Suppressor macrophage treated with lipopolysaccharide for 1 hour (primary cell): Measurements from ENCODE around the gene FAM50B.
A peak's percentile ranks its signal among the peaks of the same experiment; 100 is the strongest.
"Not testable (repeated sequence)": the region's sequence is repeated elsewhere in the genome, so short reads cannot be mapped to it uniquely, and the experiment has no call there.

Source experiments
- DNase-seq, 3 donors: peaks; one replicate each; pipeline ENCODE4 v3.0.0-alpha.2; 2020 to 2022

Gene FAM50B

GRCh38 chr6:3850451-3851203 lies 1.5 kb downstream of the FAM50B start:
- no peak for DNase-seq

GRCh38 chr6:3851839-3852238 lies 2.7 kb downstream of the FAM50B start:
- no peak for DNase-seq

- no peak for DNase-seq
These were observed 3.2 kb downstream of the FAM50B start for GRCh38 chr6:3852391-3852790.

DNA sequence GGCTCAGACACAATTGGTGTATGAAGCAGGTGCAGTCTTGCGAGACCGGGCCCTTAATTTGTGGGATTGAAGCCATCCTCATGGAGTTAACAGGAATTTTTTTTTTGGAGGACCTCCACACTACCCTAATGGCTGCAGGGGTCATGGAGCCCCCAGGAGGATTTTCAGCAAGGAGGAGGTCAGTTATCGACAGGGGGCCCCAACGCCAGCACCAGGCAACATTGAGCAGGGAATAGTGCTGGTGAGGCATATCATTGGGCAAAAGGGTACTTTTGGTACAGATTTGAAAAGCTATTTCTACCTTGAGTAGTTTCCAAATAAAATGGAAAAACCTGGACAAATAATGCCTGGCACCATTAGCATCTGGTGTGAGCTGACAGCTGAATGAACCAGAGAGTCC lies 6.7 kb downstream of the FAM50B start:
- no peak for DNase-seq

DNA sequence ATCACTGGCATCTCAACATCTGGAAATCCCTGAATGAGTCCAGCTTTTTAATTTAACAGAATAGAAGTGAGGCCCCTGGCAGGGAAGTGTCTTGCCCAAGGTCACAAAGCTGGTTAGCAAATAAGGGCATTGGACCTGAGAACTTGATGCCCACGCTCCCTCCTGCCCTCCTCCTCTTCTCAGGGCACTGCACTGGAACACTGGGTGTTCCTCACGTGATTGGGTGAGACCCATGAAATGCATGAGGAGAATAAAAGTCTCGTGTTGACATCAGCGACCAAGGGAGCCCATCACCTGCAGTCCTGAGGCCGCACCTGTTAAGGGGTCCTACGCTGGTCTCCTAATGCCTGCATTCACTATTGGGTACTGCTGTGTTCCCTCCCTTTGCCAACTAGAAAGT lies 7.4 kb downstream of the FAM50B start:
- DNase-seq, result no peak

GRCh38 chr6:3857468-3858456 lies 8.6 kb downstream of the FAM50B start:
- no peak for DNase-seq

- no peak for DNase-seq
These were observed 10.8 kb downstream of the FAM50B start for GRCh38 chr6:3859878-3860552.

DNA sequence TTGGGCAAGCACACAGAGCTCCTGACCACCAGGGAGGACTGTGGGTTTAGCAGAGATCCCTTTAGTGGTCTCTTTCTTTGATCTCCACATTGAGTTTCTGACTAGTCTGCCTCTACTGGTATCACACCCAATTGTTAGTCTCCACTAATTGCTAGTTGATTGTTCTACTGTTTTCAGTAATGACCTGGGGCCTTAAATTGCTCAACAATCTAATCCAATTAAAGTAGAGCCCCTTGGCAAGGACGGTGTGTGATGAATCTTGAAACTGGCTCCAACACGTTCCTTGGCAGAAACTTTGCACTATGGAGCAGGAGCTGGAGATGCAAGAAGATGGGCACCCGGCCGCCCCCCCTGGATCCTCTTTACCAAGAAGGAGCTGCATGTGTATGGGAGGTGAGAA lies 12.3 kb downstream of the FAM50B start:
- no peak for DNase-seq

GRCh38 chr6:3862038-3862437 lies 12.9 kb downstream of the FAM50B start:
- DNase-seq, result no peak

DNA sequence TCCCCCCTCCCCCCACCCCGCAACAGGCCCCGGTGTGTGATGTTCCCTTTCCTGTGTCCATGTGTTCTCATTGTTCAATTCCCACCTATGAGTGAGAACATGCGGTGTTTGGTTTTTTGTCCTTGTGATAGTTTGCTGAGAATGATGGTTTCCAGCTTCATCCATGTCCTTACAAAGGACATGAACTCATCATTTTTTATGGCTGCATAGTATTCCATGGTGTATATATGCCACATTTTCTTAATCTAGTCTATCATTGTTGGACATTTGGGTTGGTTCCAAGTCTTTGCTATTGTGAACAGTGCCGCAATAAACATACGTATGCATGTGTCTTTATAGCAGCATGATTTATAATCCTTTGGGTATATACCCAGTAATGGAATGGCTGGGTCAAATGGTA lies 14.1 kb downstream of the FAM50B start:
- DNase-seq, result not testable (repeated sequence)

DNA sequence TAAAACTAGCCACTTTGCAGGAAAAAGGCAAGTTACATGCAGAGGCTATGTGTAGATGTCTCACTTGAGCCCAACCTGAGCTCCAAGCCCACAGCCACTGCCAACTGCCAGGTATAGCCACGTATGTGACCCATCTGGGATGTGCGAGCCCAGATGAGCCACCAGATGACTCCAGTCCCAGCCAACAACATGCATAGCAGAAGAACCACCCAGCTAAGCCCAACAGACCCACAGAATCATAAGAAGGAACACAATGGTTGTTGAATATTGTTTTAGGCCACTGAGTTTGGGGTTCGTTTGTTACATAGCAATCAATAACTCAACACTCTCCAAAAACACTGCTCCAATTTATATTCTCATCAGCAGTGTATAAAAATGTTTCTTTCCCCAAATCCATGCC lies 16.3 kb downstream of the FAM50B start:
- no peak for DNase-seq

GRCh38 chr6:3867641-3868502 lies 18.7 kb downstream of the FAM50B start:
- DNase-seq, result no peak

- no peak for DNase-seq
These were observed 19.4 kb downstream of the FAM50B start for GRCh38 chr6:3868544-3868943.

DNA sequence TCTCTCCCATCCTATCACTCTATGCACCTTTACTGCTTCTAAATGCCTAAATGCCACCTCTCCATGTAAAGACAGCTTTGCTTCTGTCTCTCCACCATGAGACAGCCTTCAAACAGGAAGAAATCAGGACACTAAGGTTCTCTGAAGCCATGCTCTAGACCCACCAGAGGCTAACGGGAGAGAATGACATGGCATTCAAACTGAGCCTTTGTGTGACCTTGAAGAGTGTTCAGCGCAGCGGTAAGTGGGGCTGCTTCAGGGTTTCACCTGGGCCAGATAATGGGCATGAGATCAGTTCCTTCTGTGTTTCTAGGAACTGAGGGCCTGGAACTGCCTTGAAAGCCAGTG lies 20.1 kb downstream of the FAM50B start:
- no peak for DNase-seq

- peak; percentile 12 to 46 (median 24) for DNase-seq
These were observed 20.7 kb downstream of the FAM50B start for GRCh38 chr6:3869632-3870527.

- DNase-seq, result no peak
These were observed 21.4 kb downstream of the FAM50B start for GRCh38 chr6:3870528-3870925.

GRCh38 chr6:3871515-3871914 lies 22.3 kb downstream of the FAM50B start:
- no peak for DNase-seq

DNA sequence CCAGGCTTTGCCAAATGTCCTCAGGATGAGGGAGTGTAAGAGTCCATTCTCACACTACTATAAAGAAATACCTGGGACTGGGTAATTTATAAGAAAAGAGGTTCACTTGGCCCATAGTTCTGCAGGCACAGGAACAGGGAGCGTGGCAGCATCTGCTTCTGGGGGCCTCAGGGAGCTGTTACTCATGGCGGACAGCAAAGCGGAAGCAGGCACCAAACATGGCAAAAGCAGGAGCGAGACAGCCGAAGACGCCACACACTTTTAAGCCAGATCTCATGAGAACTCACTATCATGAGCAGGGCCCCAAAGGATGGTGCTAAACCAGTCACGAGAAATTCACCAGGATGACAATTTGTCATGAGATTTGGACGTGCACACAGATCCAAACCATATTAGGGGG lies 22.8 kb downstream of the FAM50B start:
- no peak for DNase-seq

DNA sequence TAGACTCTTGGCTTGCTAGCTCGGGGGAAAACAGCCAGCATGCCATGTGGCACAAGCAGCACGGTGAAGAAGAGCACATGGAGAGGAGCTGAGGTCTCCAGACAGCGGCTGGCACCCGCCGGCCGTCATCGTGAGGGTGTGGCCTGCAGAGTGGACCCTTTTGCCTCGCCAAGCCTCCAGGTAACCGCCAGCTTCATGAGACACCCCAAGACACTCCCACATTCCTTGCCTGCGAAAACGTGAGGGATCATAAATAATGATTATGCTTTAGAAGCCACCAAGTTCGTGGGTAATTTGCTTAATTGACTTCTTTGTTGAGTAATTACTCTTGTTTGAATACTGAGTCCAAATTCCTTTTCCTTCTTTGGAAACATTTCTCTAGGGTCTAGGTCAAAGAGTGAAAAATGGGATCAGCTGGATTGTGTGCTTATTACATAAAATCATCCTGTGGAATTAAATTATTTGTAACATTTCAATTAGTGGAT lies 23.2 kb downstream of the FAM50B start:
- DNase-seq, result no peak

GRCh38 chr6:3873051-3873450 lies 23.9 kb downstream of the FAM50B start:
- DNase-seq, result no peak

- DNase-seq, result no peak
These were observed 24.9 kb downstream of the FAM50B start for GRCh38 chr6:3874069-3874468.
